H1 (cell line): ENCODE results near the gene BTG3. TPM values are rescaled to one million over a fixed set of nuclear protein-coding genes. Genes with fewer than 3 reads are reported as not detected.

Experiments used
- CTCF ChIA-PET: fragments of 300-600 bp; sonication (Branson Sonifier 250); formaldehyde crosslinking; loops from one replicate; lab custom pipeline; 2021; ENCODE audit not compliant: partially characterized antibody; lab: Charles Lee
- POLR2A ChIA-PET: fragments of 300-600 bp; sonication (Branson Sonifier 250); formaldehyde crosslinking; loops from one replicate; lab custom pipeline; 2021; ENCODE audit warnings: inconsistent platforms; ENCODE audit not compliant: partially characterized antibody; lab: Charles Lee
- DNase-seq, 2 experiments: peaks; one replicate each; pipeline versions ENCODE4 v3.0.0 to v3.0.0-alpha.2; 2010 to 2022; ENCODE audit warnings: low spot score in 2 of 2, low read depth in 1 of 2, mixed read lengths in 1 of 2
- FAIRE-seq: peaks from 2 replicates; lab custom pipeline; 2011; peaks lifted over from hg19 to GRCh38; lab: Jason Lieb, UNC
- H2AFZ ChIP-seq: 2 replicates; pipeline ENCODE4 v1.8.1; 2012; ENCODE audit warnings: low read length, inconsistent platforms
- H2AK5ac ChIP-seq: 2 replicates; pipeline ENCODE4 v1.6.1; 2013; ENCODE audit warnings: low read depth, low read length
- H2BK120ac ChIP-seq: replicated peaks from 2 replicates; pipeline ENCODE3; 2013; ENCODE audit warnings: low read depth, low read length, inconsistent platforms
- H2BK12ac ChIP-seq: 2 replicates; pipeline ENCODE4 v1.6.1; 2013; ENCODE audit warnings: low read depth, low read length
- H2BK15ac ChIP-seq: 2 replicates; pipeline ENCODE4 v1.6.1; 2013; ENCODE audit warnings: low read length
- H2BK20ac ChIP-seq: 2 replicates; pipeline ENCODE4 v1.6.1; 2013; ENCODE audit warnings: low read length
- H2BK5ac ChIP-seq: 2 replicates; pipeline ENCODE4 v1.6.1; 2013; ENCODE audit warnings: low read depth, low read length
- H3K14ac ChIP-seq: 2 replicates; pipeline ENCODE4 v1.6.1; 2013; ENCODE audit warnings: inconsistent platforms; ENCODE audit not compliant: insufficient read length
- H3K18ac ChIP-seq: 2 replicates; pipeline ENCODE4 v1.6.1; 2013; ENCODE audit warnings: low read length; ENCODE audit errors: extremely low read depth
- H3K23ac ChIP-seq: 2 replicates; pipeline ENCODE4 v1.6.1; 2013; ENCODE audit warnings: inconsistent platforms; ENCODE audit not compliant: insufficient read length
- H3K23me2 ChIP-seq: 2 replicates; pipeline ENCODE4 v1.6.1; 2013; ENCODE audit warnings: low read depth, low read length
- H3K27ac ChIP-seq: 2 replicates; pipeline ENCODE4 v1.6.1; 2011; ENCODE audit warnings: low read depth, low read length, inconsistent platforms
- H3K27me3 ChIP-seq, 4 experiments: replicated peaks in 1 of 4; 1 replicate in 1 of 4; 2 replicates in 3 of 4; pipeline versions ENCODE4 v1.6.1 to v1.8.1; 2011 to 2013; ENCODE audit warnings: low read length in 3 of 4, mild to moderate bottlenecking in 3 of 4, inconsistent platforms in 2 of 4, mixed read lengths in 2 of 4, moderate library complexity in 1 of 4; ENCODE audit not compliant: control insufficient read depth in 3 of 4, insufficient read depth in 3 of 4; ENCODE audit errors: extremely low read depth in 1 of 4
- H3K36me3 ChIP-seq, 4 experiments: 2 replicates each; pipeline versions ENCODE4 v1.6.1 to v1.8.1; 2011 to 2013; ENCODE audit warnings: mild to moderate bottlenecking in 4 of 4, low read length in 3 of 4, moderate library complexity in 2 of 4, control low read depth in 1 of 4, inconsistent platforms in 1 of 4; ENCODE audit not compliant: insufficient read depth in 4 of 4, control insufficient read depth in 2 of 4
- H3K4ac ChIP-seq: replicated peaks from 2 replicates; pipeline ENCODE3; 2013; ENCODE audit warnings: low read length, low read depth, mixed read lengths, inconsistent platforms; ENCODE audit not compliant: insufficient read length
- H3K4me1 ChIP-seq, 4 experiments: replicated peaks in 1 of 4; 1 replicate in 1 of 4; 2 replicates in 3 of 4; pipeline versions ENCODE4 v1.6.1 to v1.8.1; 2011 to 2013; ENCODE audit warnings: low read length in 3 of 4, inconsistent platforms in 2 of 4, mixed read lengths in 1 of 4; ENCODE audit not compliant: insufficient read depth in 4 of 4, control insufficient read depth in 3 of 4
- H3K4me2 ChIP-seq, 2 experiments: 2 replicates each; pipeline versions ENCODE4 v1.6.1 to v1.8.1; 2011 to 2013; ENCODE audit warnings: low read depth in 2 of 2, low read length in 2 of 2, control low read depth in 1 of 2, inconsistent platforms in 1 of 2, mild to moderate bottlenecking in 1 of 2; ENCODE audit not compliant: insufficient read depth in 1 of 2
- H3K4me3 ChIP-seq, 4 experiments: fragments of 200-600, 300-600 bp in 1 of 4; sonication (generic), shearing (Covaris generic), sonication (Bioruptor Twin) in 1 of 4; 2 replicates each; pipeline versions ENCODE4 v1.5.1 to v1.8.1; 2011 to 2016; ENCODE audit warnings: low read length in 4 of 4, low read depth in 3 of 4, control low read depth in 2 of 4, inconsistent platforms in 2 of 4, mild to moderate bottlenecking in 2 of 4, mixed read lengths in 1 of 4, moderate library complexity in 1 of 4; ENCODE audit not compliant: insufficient read depth in 2 of 4; ENCODE audit errors: extremely low read depth in 1 of 4
- H3K56ac ChIP-seq: replicated peaks from 2 replicates; pipeline ENCODE3; 2013; ENCODE audit warnings: low read depth, mild to moderate bottlenecking, mixed read lengths, low read length, inconsistent platforms; ENCODE audit not compliant: insufficient read length
- H3K79me1 ChIP-seq: 2 replicates; pipeline ENCODE4 v1.6.1; 2013; ENCODE audit warnings: low read depth, low read length, control low read depth
- H3K79me2 ChIP-seq, 2 experiments: 2 replicates each; pipeline versions ENCODE4 v1.6.1 to v1.8.1; 2012 to 2013; ENCODE audit warnings: low read length in 2 of 2, mild to moderate bottlenecking in 2 of 2, inconsistent platforms in 1 of 2; ENCODE audit not compliant: insufficient read depth in 2 of 2, control insufficient read depth in 1 of 2
- H3K9ac ChIP-seq, 4 experiments: replicated peaks in 1 of 4; 1 replicate in 1 of 4; 2 replicates in 3 of 4; pipeline versions ENCODE4 v1.6.1 to v1.8.1; 2011 to 2013; ENCODE audit warnings: low read depth in 3 of 4, low read length in 3 of 4, control low read depth in 2 of 4, mild to moderate bottlenecking in 2 of 4, moderate library complexity in 2 of 4, inconsistent platforms in 1 of 4; ENCODE audit errors: extremely low read depth in 1 of 4
- H3K9me3 ChIP-seq, 2 experiments: 2 replicates each; pipeline versions ENCODE4 v1.6.1 to v1.8.1; 2012 to 2013; ENCODE audit warnings: mild to moderate bottlenecking in 2 of 2, moderate library complexity in 2 of 2, control low read depth in 1 of 2, inconsistent platforms in 1 of 2, low read depth in 1 of 2, low read length in 1 of 2, mixed read lengths in 1 of 2; ENCODE audit not compliant: insufficient read depth in 2 of 2
- H4K20me1 ChIP-seq, 2 experiments: replicated peaks in 1 of 2; 2 replicates each; pipeline versions ENCODE3 to v1.8.1; 2011 to 2013; ENCODE audit warnings: inconsistent platforms in 2 of 2, low read length in 2 of 2, mild to moderate bottlenecking in 1 of 2; ENCODE audit not compliant: insufficient read depth in 2 of 2, control insufficient read depth in 1 of 2
- H4K5ac ChIP-seq: 2 replicates; pipeline ENCODE4 v1.6.1; 2013; ENCODE audit warnings: low read length, low read depth, mixed read lengths, inconsistent platforms; ENCODE audit not compliant: insufficient read length
- H4K8ac ChIP-seq: 2 replicates; pipeline ENCODE4 v1.8.0; 2013; ENCODE audit warnings: mild to moderate bottlenecking, moderate library complexity, low read length, inconsistent platforms; ENCODE audit not compliant: insufficient read depth; ENCODE audit errors: extremely low read depth
- H4K91ac ChIP-seq: replicated peaks from 2 replicates; pipeline ENCODE3; 2013; ENCODE audit warnings: low read length, mixed read lengths, inconsistent platforms; ENCODE audit not compliant: insufficient read length
- JUND ChIP-seq: IDR thresholded peaks from 2 replicates; pipeline ENCODE4 v1.6.1; 2011; ENCODE audit warnings: mild to moderate bottlenecking, improper control_type of control experiment, low read length
- WGBS, 2 experiments: shearing (Covaris generic) in 1 of 2; methylation state at CpG; one replicate each; pipeline versions ENCODE4 v1.1.6 to v1.1.7; 2013 to 2015; ENCODE audit warnings: low lambda C conversion rate in 2 of 2, mixed read lengths in 2 of 2, inconsistent platforms in 1 of 2, low coverage in 1 of 2, missing lambda C conversion rate in 1 of 2; ENCODE audit not compliant: insufficient replicate concordance in 2 of 2, insufficient coverage in 1 of 2, insufficient read length in 1 of 2; ENCODE audit errors: extremely low coverage in 1 of 2, missing lambda C conversion rate in 1 of 2; 5-methylcytosine and 5-hydroxymethylcytosine counted together
- polyA plus RNA-seq, 7 experiments: library from polyadenylated mRNA; depleted of rRNA in 3 of 7; stranded (reverse) in 5 of 7; unstranded in 2 of 7; fragments of >200 nt in 5 of 7; fragments of 200-250 nt in 2 of 7; gene quantifications; 1 replicate in 5 of 7; 2 replicates in 1 of 7; 4 replicates in 1 of 7; pipeline versions ENCODE4 v1.2.1 to v1.2.3, GENCODE V29; 2011 to 2013; ENCODE audit warnings: missing spikeins in 2 of 7, mixed read lengths in 2 of 7
- total RNA-seq: library from RNA; stranded (reverse); fragmentation: NEBNext Ultra II Directional; extraction: Animal tissue kit (Norgen Biotek cat#: 25700); gene quantifications from 2 replicates; pipeline ENCODE4 v1.2.1, GENCODE V29; 2021

Gene BTG3
- total and polyA plus RNA-seq, 2 of the 8 experiments (the other 6 are each of a cell fraction or from before 2014, with no cell fraction given), result 13.6 to 25.9 TPM

DNA sequence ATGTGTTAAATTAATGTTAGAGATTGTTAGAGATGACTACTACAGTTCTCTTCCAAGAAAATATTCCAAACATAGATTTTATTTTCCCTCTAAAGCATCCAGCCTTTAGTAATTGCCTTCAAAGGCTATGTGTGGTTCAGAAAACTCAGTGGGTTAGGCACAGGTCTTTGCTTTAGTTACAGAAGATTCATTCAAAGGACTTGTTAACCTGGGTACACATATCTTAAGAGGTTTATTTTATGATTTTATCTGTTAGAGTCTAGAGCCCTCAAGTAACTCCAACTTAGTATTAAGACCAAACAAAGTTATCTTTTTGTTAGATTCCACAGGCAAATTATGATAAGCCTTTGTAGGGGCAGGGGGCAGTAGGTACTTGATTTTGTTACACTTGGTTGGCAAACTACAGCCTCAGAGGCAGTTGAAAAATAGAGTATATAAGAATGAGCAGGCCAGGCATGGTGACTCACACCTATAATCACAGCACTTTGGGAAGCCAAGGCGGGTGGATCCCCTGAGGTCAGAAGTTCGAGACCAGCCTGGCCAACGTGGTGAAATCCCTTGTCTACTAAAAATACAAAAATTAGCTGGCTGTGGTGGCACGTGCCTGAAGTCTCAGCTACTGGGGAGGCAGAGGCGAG lies 61.9 kb downstream of the BTG3 start:
- Histone ChIP-seq H4K8ac (no peak overlapping the region), H2AFZ (no peak overlapping the region), H3K18ac (no peak overlapping the region), H3K23me2 (no peaks in the 10 kb centered on the region), H3K27me3 (no peaks in the 10 kb centered on the region), H2BK20ac (no peak overlapping the region), H3K4me3 (no peak overlapping the region), H3K4me1 (no peaks in the 10 kb centered on the region; a peak in 1 of 7 replicates), H2BK12ac (no peak overlapping the region), H3K9me3 (no peaks in the 10 kb centered on the region), H3K4me2 (no peak overlapping the region), H3K27ac (no peak overlapping the region), H3K23ac (no peak overlapping the region), H4K5ac (no peak overlapping the region), H3K36me3 (peaks cover 15 to 70% (median 41%) of the 10 kb centered on the region in 4 experiments), H4K91ac (no peak overlapping the region), H3K56ac (no peak overlapping the region), H3K9ac (no peak overlapping the region), H4K20me1 (peaks cover 2 to 22% of the 10 kb centered on the region in 2 experiments), H3K79me2 (peaks cover under 1 to 86% of the 10 kb centered on the region in 2 experiments), H2BK15ac (no peak overlapping the region), H2AK5ac (no peak overlapping the region), H2BK5ac (no peak overlapping the region), H3K14ac (no peak overlapping the region), H2BK120ac (no peak overlapping the region), H3K79me1 (peaks cover 9% of the 10 kb centered on the region), H3K4ac (no peak overlapping the region)
- FAIRE-seq, result no peak
- WGBS, 2 experiments, result 89% methylated on average over 5 of the region's 5 CpGs; no CpG with 5 or more reads in 1 of the 2 experiments
- TF ChIP-seq JUND, result no peak
- CTCF ChIA-PET, result no interaction called here
- no peak for DNase-seq
- POLR2A ChIA-PET, result no interaction called here
